ENCODE measurements around the gene EFCAB8. TPM values are rescaled to one million over a fixed set of nuclear protein-coding genes. Genes with fewer than 3 reads are reported as not detected.
"Not testable (repeated sequence)": the region's sequence is repeated elsewhere in the genome, so short reads cannot be mapped to it uniquely, and the experiment has no call there.

EFCAB8 gene
- total RNA-seq, 1 donor from 2014 or later = 1.1 TPM

GRCh38 chr20:32858189-32858588 is 534 bp upstream of the EFCAB8 start:
- no peaks in the 10 kb centered on the region for H3K9me3 Mint-ChIP-seq (ENCODE audit: unreplicated experiment)
- H3K36me3 Mint-ChIP-seq (ENCODE audit: low read depth, unreplicated experiment) = no peaks in the 10 kb centered on the region
- no peaks in the 10 kb centered on the region for H3K27me3 Mint-ChIP-seq (ENCODE audit: unreplicated experiment)

GRCh38 chr20:32861446-32861845 is 2.7 kb downstream of the EFCAB8 start:
- Mint-ChIP-seq H3K27ac (ENCODE audit: unreplicated experiment) (no peak overlapping the region), H3K4me1 (ENCODE audit: unreplicated experiment) (peaks cover 4% of the 10 kb centered on the region), H3K36me3 (ENCODE audit: low read depth, unreplicated experiment) (peaks cover 3% of the 10 kb centered on the region), H3K9me3 (ENCODE audit: unreplicated experiment) (no peaks in the 10 kb centered on the region), H3K27me3 (ENCODE audit: unreplicated experiment) (peaks cover 2% of the 10 kb centered on the region), H3K4me3 (ENCODE audit: unreplicated experiment) (no peak overlapping the region)
- no peak for TF ChIP-seq CTCF (IDR thresholded peaks at IDR 0.05; ENCODE audit: unreplicated experiment)
- no peak for DNase-seq (ENCODE audit: low spot score)

More at GRCh38 chr20:32858189-32858588, 534 bp upstream of the EFCAB8 start:
- peaks cover 4% of the 10 kb centered on the region for H3K4me1 Mint-ChIP-seq (ENCODE audit: unreplicated experiment)
- no peak overlapping the region for H3K4me3 Mint-ChIP-seq (ENCODE audit: unreplicated experiment)
- peak overlapping the region; percentile 83 for H3K27ac Mint-ChIP-seq (ENCODE audit: unreplicated experiment)
- no peak for DNase-seq (ENCODE audit: low spot score)
- no peak for TF ChIP-seq CTCF (IDR thresholded peaks at IDR 0.05; ENCODE audit: unreplicated experiment)

GRCh38 chr20:32869562-32869961 is 10.8 kb downstream of the EFCAB8 start:
- Mint-ChIP-seq H3K4me1 (ENCODE audit: unreplicated experiment) (peaks cover 6% of the 10 kb centered on the region), H3K4me3 (ENCODE audit: unreplicated experiment) (no peak overlapping the region), H3K27me3 (ENCODE audit: unreplicated experiment) (peaks cover 3% of the 10 kb centered on the region), H3K36me3 (ENCODE audit: low read depth, unreplicated experiment) (peaks cover 3% of the 10 kb centered on the region), H3K9me3 (ENCODE audit: unreplicated experiment) (no peaks in the 10 kb centered on the region), H3K27ac (ENCODE audit: unreplicated experiment) (no peak overlapping the region)
- TF ChIP-seq CTCF (IDR thresholded peaks at IDR 0.05; ENCODE audit: unreplicated experiment) = no peak
- no peak for DNase-seq (ENCODE audit: low spot score)

GRCh38 chr20:32870526-32870925 is 11.8 kb downstream of the EFCAB8 start:
- H3K27ac Mint-ChIP-seq (ENCODE audit: unreplicated experiment); DNase-seq (ENCODE audit: low spot score); H3K4me1 Mint-ChIP-seq (ENCODE audit: unreplicated experiment); H3K36me3 Mint-ChIP-seq (ENCODE audit: low read depth, unreplicated experiment); H3K27me3 Mint-ChIP-seq (ENCODE audit: unreplicated experiment); H3K9me3 Mint-ChIP-seq (ENCODE audit: unreplicated experiment); H3K4me3 Mint-ChIP-seq (ENCODE audit: unreplicated experiment): not testable (repeated sequence)

GRCh38 chr20:32870985-32871384 is 12.3 kb downstream of the EFCAB8 start:
- H3K4me3 Mint-ChIP-seq (ENCODE audit: unreplicated experiment) = no peak overlapping the region
- no peak overlapping the region for H3K27ac Mint-ChIP-seq (ENCODE audit: unreplicated experiment)
- TF ChIP-seq CTCF (IDR thresholded peaks at IDR 0.05; ENCODE audit: unreplicated experiment) = no peak
- H3K36me3 Mint-ChIP-seq (ENCODE audit: low read depth, unreplicated experiment) = no peaks in the 10 kb centered on the region
- H3K4me1 Mint-ChIP-seq (ENCODE audit: unreplicated experiment) = peaks cover 6% of the 10 kb centered on the region
- peaks cover 1% of the 10 kb centered on the region for H3K27me3 Mint-ChIP-seq (ENCODE audit: unreplicated experiment)
- H3K9me3 Mint-ChIP-seq (ENCODE audit: unreplicated experiment) = no peaks in the 10 kb centered on the region
- DNase-seq (ENCODE audit: low spot score) = no peak

All from endothelial cell (in vitro differentiated cells).